Stimulated activated CD4-positive, alpha-beta T cell treated with anti-CD3 and anti-CD28 coated beads, Interleukin-4, amount 100 ng/mL, for 4 hours (primary cell): Measurements from ENCODE around the gene OTX1.
"Not testable (repeated sequence)": the region's sequence is repeated elsewhere in the genome, so short reads cannot be mapped to it uniquely, and the experiment has no call there.

Experiments
- DNase-seq, 2 experiments: peaks; one replicate each; pipeline ENCODE4 v3.0.0-alpha.2; 2020

Gene OTX1

DNA sequence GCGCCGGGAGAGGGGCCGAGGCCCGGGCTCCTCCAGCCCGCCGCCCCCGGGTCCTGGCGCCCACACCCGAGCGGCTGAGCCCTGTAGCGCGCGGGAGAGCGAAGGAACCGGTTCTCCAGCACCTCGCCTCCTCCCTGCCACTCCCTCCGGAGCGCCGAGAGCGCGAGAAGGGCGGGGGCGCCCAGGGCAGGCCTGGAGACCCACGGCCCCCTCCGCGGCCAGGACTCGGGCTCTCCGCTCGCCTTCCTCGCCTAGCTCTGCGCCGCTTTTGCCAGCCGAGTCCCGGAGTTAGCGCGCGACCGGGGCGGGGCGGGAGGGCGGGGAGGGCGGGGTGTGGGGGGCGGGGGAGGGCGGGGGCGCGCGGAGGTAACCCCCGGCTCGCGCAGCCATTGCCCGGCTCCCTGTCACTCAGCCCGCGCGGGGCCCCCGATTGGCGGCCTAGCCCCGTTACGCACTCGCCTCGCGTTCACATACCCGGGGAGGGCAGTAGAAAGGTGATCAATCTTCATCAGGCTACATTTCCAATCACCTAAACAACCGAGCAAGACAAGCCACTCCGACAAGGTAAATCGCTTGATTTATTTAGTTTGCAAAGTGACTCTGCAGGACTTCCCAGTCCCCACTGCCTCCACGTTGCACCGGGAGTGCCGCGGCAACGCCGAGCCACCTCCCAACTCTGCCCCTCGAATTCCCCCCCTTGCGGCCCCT, at the start of gene OTX1:
TSS of gene OTX1 (plus strand) at position 497 of the 708 bp plus-strand sequence. CDS start 2,161 bp downstream, outside the sequence.
- DNase-seq: peak; percentile 48 to 51

DNA sequence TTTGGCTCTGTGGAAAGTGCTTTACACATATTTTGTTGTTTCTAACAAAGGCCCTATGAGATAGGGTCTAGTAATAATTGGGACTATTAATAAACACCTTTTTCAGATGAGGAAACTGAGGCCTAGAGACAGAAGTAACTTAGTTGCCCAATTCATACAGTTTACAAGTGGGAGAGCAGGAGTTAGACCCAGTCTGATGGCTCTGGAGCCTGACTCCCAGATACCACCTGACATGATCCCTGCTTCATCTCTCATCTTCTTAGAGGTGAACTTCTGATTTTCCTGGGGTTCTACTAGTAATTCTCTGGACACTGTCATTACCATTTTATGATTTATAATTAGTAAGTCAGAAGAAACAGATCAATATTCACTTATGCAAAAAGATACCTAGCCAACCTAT, 49.1 kb upstream of the OTX1 start:
- DNase-seq: no peak

DNA sequence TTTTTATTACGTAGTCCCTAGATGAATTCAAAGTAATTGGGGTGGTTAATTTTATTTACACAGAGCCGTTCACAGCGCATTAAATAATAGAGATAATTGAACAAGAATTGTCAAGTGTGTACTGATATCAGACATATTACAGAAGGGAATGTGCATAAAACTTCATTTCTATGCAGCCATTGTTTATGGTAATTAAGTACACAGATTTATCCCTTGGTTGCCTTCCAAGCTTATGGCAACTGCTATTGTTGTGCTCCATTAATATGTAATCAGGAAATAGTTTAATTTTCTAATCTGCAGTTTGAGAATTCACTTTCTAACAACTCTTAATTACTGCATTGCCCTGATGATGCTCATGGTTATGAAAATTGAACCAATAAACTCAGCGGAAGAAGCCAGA, 47.3 kb upstream of the OTX1 start:
- no peak for DNase-seq

DNA sequence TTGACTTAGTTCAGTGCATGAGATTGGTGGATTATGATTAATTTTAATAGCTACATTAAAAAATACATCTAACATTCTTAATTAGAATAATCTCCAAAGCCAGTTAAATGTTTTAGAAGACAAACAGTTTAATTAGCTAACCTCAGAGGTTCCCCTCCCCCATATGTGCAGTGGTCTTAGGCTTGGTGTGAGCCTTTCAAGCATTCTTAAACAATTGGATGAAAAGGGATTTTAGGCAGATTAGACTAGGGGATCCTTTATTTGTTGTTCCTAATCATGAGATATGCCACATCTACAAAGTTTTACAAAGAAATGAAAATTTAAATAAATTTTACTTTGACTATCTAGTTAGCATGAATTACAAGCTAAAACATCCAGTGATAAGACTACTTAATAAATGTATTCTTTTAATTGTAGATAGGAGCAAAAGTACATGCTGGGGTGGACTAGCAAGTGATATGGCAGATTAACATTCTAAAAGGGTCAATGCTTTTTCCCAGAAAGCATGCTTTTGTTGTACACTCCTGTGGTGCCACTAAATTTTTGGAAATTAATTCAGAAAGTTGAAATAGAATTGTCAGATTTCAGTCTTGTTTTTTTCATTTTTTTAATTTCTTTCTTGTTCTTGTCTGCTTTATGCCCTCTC, 42.7 kb upstream of the OTX1 start:
- no peak for DNase-seq

DNA sequence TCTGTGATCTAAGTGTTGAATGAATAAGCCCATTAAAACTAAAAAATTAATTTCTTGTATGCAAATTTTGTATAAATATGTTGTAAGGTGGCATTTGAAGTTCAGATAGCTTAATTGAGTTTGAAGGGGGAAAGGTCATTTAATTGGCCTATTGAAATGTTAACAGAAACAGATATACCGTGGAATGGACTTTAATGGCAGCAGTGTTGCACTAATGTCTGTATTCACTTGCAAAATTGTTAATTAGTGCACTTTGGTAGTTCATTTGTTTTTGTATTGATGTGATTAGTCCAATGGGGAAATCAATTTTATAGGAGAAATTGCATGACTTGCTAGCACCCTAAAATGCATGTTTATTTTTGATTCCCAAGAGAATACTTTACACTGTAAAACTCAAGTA, 41.8 kb upstream of the OTX1 start:
- no peak for DNase-seq

DNA sequence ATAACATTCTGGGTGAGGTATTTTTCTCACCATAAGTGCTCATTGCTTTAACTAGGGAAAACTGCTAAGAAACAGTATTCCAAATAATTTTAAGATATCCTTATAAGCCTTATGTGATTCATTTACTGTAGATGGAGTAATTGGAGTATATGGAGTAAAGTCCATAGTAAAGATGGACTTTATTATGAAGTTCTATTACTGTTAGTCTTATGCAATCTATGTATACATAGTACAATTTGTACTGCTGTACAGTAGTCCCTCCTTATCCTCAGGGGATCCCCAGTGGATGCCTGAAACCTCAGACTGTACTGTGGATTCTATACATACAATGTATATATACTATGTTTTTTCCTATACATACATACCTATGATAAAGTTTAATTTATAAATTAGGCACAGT, 41.1 kb upstream of the OTX1 start:
- DNase-seq: no peak

DNA sequence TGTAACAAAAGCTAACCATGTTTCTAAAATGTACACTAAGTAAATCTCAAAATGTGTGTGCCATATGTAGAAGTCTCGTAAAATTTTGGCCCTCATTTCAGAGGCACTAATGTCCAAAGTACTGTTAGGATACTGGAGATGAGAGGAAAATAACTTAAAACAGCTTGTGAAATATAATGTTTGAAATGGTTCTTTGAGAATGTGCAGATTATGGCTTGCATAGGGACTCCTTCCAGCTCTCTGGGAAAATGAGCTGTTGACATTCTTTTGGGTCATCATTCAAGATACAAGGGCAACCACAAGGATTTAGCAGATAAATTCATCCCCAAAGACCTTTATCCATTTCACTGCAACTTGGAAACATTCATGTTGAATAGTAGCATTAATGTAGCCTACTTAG, 38.1 kb upstream of the OTX1 start:
- no peak for DNase-seq

DNA sequence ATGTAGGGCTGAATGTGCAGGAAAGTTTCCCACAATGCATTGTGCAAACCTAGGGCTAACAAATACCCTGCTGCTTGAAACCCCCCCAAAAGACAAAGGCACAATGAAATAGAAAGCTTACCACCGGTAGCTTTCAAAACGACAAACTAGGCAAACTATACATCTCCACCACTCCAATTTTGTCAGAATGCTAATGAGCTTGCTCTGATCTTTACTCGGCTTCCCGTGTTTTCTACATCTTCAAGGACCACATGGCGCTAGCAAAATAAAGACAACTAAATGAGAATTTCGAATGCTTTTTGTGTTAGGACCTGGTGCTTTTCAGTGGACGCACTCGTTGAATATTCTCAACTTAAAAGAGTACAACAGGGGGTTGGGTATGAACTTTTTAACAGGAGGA, 37.2 kb upstream of the OTX1 start:
- no peak for DNase-seq

DNA sequence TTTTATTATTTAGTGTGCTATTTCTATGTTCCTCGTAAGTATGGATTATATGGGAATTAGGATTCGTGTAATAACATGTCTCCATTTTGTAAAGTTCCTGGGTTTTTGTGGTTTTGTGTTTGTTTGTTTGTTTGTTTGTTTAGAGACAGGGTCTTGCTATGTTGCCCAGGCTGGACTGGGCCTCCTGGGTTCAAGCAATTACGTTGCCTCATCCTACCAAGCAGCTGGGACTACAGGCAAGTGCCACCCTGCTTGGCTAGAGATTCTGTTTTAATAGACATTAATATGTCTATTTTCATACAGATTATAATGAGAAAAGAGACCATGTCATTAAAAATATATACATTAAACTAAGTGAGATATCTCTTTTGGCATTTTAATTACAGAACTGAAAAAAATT, 35.2 kb upstream of the OTX1 start:
- DNase-seq: no peak

DNA sequence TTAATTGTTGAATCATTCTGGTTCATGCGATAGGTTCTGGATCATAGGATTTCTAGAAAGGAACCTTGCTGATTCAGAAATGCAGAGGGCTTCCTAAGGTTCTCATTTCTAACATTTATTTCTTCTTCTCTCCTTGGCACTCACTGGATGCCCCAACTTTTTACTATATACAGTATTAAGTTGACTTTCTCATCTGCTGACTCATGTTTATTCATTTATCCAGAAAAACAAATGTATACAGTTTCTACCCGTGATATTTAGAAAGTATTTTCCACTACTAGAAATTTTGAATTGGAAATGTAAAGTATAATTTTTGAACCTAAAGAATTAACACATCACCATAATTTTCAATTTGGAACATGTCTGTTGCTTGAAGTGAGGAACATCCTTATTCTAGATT, 32.2 kb upstream of the OTX1 start:
- no peak for DNase-seq

DNA sequence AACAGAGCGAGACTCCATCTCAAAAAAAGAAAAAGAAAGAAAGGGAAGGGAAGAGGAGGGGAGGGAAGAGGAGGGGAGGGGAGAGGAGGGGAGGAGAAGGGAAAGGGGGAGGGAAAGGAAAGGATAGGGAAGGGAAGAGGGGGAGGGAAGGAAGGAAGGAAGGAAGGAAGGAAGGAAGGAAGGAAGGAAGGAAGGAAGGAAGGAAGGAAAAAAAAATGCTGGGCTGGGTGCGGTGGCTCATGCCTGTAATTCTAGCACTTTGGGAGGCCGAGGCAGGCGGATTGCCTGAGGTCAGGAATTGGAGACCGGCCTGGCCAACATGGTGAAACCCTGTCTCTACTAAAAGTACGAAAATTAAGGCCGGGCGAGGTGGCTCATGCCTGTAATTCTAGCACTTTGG, 30.9 kb upstream of the OTX1 start:
- not testable (repeated sequence) for DNase-seq

DNA sequence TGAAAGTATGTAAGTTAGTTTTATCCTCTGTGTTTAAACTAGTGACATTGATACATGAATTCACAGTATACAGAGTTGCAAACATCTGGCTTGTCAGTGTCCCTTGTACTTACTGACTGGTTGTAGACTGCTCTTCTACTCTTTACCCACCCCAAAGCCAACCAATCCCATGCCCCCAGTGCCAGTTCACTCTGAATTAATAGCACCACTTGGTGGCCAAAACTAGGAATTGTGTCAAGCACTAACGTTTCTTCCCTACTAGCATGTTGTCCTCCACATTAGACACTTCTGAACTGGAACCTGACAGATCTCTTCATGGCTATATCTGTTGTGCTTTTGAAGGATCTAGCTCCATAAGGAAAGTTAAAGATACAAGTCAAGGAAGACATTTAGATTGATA, 27.2 kb upstream of the OTX1 start:
- DNase-seq: no peak

DNA sequence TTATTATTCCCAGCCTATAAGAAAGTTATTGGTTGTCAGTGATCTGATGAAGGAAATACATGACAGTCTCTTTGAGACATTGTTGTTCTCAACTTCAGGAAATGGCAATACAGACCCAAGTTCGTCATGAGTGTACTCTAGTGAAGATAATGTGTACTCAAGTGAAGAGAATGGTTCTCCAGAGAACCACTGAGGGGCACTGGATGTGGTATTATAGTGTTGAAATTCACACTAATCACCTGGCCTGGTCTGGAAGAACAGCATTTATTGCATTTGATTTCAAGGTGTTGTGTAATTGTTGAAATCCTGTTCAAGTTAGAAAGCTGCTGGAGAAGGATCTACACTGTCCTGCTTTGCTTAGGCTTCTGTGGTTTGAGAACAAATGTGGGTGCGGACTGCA, 23.4 kb upstream of the OTX1 start:
- no peak for DNase-seq

DNA sequence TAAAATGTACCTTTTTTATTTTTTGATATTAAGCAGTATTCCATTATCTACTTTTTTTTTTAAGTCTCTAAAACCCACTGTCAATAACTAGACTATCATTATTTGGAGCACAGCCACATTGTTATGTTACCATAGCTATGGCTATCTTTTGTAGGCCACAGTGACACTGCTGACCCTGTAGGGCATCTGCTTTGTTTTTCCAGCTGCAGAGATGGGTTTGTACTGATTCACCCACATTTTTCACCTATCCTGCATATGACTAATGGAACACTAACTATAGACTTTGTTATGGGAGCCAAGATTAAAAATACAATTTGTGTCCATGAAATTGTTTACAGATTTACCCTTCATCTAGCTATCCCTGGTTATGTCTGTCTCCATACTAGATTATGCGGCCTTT, 21.6 kb upstream of the OTX1 start:
- DNase-seq: no peak

DNA sequence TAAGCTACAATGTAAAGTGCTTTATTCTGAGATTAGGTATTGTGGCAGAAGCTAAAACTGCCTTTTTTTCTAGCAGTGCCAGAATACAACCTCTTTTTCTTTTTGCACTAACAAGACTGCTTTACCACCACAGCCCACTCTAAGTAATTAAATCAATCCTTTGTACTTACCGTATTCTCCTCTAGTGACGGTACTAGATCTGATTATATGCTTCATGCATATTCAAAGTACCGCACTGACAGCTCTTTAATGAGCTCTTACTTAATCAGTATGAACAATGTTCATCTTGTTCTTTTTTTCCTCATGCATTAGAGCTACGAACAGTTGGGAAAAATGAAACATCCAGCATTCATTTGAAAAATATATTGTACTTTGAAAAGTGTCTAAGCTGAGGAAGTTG, 16.1 kb upstream of the OTX1 start:
- DNase-seq: no peak

DNA sequence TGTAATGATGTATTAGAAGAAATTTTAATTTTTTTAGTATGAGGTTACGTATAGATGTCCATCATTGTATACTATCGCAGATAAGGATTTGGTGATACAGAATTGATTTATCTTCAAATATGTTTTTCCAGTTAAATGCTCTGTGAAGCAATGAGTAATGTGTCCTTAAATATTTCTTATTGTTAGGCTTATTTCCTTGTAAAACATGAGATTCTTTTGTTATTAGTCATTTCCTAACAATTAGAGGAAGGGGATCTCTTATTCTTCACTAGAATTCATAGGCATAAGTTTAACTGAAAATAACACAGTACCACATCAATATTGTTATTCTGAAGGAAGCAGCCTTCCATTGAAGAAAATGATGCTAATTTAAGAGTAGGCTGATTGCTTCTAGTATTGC, 15.5 kb upstream of the OTX1 start:
- DNase-seq: no peak

DNA sequence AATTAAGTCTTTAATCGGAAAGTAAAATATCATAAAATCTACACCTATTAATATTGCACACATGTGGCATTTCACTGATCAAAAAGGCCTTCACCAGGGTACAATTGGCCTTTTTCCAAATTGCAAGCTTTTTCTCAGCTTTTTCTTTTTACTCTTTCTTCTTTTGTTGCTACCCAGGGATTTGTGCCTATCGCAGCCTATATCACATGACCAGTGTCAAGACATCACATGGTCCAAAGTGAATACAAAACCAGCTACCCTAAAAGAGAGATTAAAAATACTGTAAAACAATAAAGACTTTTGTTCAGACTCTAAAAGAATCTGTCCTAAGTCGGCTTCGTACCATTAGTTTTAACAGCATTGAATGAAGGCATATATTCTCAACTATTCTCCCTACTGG, 15.0 kb upstream of the OTX1 start:
- no peak for DNase-seq

DNA sequence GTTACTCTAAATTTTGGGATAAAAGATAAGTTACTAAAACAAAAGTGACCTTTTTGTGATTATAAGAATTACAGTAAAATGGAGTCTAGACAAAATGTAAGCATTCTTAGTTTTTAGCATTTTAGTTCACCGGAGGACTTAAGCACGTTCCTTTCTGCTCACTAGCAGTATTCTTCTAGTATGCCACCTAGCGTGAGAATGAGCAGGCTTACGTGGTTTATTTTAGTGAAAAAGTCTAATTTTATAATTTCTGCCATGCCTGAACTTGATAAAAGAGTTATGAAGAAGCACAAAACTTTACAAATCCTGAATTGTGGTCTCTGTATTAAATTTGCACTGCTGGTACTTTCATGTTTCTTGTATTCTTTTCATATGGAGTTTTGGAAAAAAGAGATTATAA, 12.6 kb upstream of the OTX1 start:
- no peak for DNase-seq

DNA sequence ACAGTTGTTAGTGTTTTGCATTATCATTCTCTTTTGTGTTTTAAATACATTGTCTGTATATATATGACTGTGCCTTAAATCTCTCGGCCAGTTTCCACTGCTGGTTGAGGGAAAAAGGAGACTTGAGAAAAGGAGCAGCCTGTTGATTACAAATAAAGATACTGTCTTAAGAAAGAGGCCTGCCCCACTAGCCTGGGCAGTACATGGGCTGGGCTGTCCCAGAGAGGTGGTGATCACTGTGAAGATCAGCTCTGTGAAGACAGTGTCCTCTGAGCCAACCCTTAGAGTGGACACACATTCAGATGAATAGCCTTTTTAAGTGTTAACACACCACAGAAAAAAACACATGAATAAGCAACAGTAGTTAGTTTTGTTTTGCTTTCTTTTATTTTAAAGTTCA, 10.0 kb upstream of the OTX1 start:
- DNase-seq: no peak

DNA sequence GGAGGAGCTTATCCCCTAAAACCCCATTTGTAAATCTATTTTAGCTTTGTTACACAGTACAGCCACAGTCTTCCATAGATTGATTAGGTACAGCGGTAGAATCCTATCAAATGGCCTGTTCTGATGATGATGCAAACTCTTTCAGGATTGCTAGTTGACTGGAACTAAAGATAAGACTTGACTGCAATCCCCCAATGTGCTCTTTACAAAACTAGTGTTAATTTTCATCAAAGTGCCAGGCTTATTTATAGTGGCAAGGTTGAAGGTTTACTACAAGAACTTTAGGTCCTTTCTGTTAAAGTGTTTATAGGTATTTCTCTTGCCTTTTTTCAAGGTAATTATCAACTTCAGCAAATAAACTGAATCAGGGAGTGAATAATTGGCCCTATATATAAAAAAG, 9.0 kb upstream of the OTX1 start:
- no peak for DNase-seq

DNA sequence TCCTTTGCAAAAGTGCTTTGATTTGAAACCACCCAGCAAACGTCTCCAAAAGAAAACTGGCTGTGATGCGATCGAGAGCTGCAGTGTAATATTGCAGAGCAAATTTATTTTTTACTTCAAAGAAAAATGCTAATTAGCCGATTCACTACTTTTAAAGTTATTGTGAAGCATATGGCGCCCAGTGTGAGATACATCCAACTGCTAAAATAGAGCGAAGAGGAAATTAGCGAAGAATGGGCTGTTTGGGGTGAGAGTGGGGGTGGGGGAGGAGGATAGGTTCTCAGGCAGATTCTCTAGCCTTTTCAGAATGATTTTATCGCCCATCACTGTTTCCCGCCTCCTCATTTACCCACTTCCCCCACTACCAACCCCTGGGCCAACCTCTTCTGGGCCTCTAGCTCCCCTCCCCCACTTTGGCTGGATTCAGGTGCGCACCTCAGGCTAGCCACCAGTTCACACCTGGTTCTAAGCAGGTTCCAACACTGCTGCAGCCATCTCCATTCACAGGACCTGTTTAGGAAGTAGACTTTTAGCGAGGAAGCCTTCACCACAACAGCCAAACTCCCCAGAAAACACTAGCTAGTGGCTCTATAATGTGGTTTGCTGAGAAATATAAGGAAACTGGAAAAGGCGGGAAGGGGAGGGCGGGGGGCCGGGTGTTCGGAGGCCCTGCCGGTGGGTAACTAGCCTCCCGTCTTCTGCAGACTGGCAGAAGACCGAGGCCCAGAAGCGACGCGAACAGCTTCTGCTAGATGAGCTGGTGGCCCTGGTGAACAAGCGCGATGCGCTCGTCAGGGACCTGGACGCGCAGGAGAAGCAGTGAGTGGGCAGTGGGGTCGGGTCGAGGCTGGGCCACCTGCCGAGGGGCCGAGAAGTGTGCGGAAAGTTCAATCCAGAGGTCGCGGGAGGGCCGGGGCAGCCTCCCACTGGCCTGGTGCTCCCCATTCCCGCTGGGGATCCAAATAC, 6.0 kb upstream of the OTX1 start:
- DNase-seq: no peak

DNA sequence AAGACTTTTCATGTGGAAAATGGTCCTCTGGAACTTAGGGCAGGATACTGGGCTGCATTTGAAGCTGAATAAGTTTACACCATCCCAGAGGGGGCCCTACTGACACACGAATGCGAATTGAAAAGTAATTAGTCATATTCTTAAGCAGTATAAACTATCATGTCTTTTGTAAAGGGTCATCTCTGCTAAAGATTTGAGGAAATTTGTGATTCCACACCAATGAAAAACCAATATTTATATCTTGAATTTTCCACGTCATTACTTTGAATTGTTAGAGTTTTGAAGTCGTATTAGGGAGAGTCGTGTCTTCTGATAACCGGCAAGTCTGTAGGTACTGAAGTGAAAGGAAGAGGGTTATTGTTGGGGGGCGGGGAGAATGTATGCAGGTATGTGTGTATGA, 4.1 kb upstream of the OTX1 start:
- DNase-seq: no peak

DNA sequence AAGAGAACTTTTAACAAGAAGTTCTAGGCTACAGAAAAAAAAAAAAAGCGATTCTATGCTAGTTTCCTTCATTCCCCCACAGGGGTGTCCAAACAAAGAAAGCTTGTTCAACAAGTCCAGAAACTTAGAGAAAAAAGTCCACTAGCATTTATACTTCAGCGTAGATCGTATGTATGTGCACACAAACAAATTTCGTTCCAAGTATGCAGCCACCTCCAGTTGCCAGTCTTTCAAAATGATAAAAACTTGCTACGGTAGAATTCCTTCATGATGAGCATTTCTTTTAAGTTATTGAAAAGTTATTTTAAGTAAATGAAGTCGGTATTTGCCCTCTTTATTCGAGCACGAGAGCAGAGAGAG, 3.7 kb upstream of the OTX1 start:
- no peak for DNase-seq
